GM23338 (cell line): ENCODE measurements around the gene TTYH1.

Source experiments
- CREB1 ChIP-seq: fragments of 250-450 bp; sonication (Bioruptor Pico); IDR thresholded peaks from 2 replicates; pipeline ENCODE4 v1.5.0; 2020; ENCODE audit warnings: low read depth, mild to moderate bottlenecking, moderate library complexity
- CTCF ChIP-seq, 2 experiments: fragments of 200-600 bp in 1 of 2; sonication (generic) in 1 of 2; conservative IDR thresholded peaks; 2 replicates each; pipeline versions ENCODE4 v1.5.1 to v1.6.1; 2016 to 2017; ENCODE audit warnings: antibody characterized with exemption in 2 of 2, low read depth in 2 of 2, mild to moderate bottlenecking in 2 of 2, moderate library complexity in 1 of 2
- EZH2 ChIP-seq: fragments of 200-600 bp; sonication (generic); IDR thresholded peaks from one replicate; pipeline ENCODE4 v1.8.0; 2017; ENCODE audit warnings: antibody characterized with exemption, mild to moderate bottlenecking, low read depth; ENCODE audit not compliant: unreplicated experiment
- EZH2phosphoT487 ChIP-seq: fragments of 200-600 bp; sonication (generic); IDR thresholded peaks from one replicate; pipeline ENCODE4 v1.8.1; 2018; ENCODE audit warnings: antibody characterized with exemption; ENCODE audit not compliant: unreplicated experiment
- REST ChIP-seq: IDR thresholded peaks from one replicate; pipeline ENCODE4 v1.6.1; 2018; ENCODE audit warnings: antibody characterized with exemption; ENCODE audit not compliant: unreplicated experiment

DNA sequence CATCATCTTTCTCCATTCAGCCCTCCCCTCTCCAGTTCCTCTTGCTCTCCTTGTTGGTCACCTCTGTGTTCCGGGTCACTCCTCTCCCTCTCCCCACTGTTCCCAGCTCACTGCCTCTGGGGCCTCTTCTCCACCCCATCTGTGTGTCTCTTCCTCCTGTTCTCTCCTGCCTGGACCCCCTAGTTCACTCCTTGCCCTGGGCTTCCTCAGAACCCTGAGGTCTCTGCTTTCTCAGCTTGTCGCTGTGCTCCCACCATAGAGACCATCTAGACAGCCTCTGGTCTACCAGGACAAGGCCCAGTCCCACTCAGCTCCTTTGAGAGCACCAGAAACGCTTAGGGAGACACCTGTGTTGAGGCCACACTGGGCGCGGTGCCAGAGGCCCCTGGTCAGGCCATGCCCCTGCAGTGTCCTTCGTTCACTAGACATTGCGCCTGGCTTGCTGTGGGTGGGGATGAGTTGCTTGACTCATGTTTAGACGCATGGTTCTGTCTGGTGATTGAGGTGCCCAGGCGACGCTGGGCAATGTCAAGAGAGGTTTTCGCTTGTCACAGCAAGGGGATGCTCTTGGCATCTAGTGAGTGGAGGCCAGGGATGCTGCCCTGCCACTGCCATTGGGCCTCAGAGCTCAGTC is 43.5 kb downstream of the TTYH1 start:
- TF ChIP-seq CREB1 (CRISPR knock-in tag) (no peak), REST (no peak), EZH2 (no peak), CTCF (conservative IDR thresholded peaks at IDR 0.05; ENCODE audit: low read depth in 2 of 2) (no peak), EZH2phosphoT487 (no peak)
